GM23338 (cell line): ENCODE results near the gene GAL3ST2.

Experiments
- EZH2 ChIP-seq: fragments of 200-600 bp; sonication (generic); IDR thresholded peaks from one replicate; pipeline ENCODE4 v1.8.0; 2017; ENCODE audit warnings: antibody characterized with exemption, mild to moderate bottlenecking, low read depth; ENCODE audit not compliant: unreplicated experiment
- EZH2phosphoT487 ChIP-seq: fragments of 200-600 bp; sonication (generic); IDR thresholded peaks from one replicate; pipeline ENCODE4 v1.8.1; 2018; ENCODE audit warnings: antibody characterized with exemption; ENCODE audit not compliant: unreplicated experiment
- NANOG ChIP-seq: IDR thresholded peaks from 2 replicates; pipeline ENCODE4 v1.6.1; 2016; ENCODE audit warnings: antibody characterized with exemption, borderline replicate concordance
- POLR2AphosphoS5 ChIP-seq: IDR thresholded peaks from 2 replicates; pipeline ENCODE4 v1.6.1; 2016; ENCODE audit warnings: antibody characterized with exemption, low read depth
- TF ChIP-seq, protein P1 (sequence below), 2 experiments: fragments of 200-600 bp in 1 of 2; sonication (generic) in 1 of 2; conservative IDR thresholded peaks; 2 replicates each; pipeline versions ENCODE4 v1.5.1 to v1.6.1; 2016 to 2017; ENCODE audit warnings: antibody characterized with exemption in 2 of 2, low read depth in 2 of 2, mild to moderate bottlenecking in 2 of 2, moderate library complexity in 1 of 2

GRCh38 chr2:241728627-241729026 lies 48.0 kb upstream of the GAL3ST2 start:
- TF ChIP-seq NANOG (no peak), EZH2phosphoT487 (no peak), EZH2 (no peak), POLR2AphosphoS5 (no peak)
- TF ChIP-seq, protein P1, sequence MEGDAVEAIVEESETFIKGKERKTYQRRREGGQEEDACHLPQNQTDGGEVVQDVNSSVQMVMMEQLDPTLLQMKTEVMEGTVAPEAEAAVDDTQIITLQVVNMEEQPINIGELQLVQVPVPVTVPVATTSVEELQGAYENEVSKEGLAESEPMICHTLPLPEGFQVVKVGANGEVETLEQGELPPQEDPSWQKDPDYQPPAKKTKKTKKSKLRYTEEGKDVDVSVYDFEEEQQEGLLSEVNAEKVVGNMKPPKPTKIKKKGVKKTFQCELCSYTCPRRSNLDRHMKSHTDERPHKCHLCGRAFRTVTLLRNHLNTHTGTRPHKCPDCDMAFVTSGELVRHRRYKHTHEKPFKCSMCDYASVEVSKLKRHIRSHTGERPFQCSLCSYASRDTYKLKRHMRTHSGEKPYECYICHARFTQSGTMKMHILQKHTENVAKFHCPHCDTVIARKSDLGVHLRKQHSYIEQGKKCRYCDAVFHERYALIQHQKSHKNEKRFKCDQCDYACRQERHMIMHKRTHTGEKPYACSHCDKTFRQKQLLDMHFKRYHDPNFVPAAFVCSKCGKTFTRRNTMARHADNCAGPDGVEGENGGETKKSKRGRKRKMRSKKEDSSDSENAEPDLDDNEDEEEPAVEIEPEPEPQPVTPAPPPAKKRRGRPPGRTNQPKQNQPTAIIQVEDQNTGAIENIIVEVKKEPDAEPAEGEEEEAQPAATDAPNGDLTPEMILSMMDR (conservative IDR thresholded peaks at IDR 0.05; ENCODE audit: low read depth in 2 of 2) = no peak
